ENCODE measurements around the gene PIANP.

DNA sequence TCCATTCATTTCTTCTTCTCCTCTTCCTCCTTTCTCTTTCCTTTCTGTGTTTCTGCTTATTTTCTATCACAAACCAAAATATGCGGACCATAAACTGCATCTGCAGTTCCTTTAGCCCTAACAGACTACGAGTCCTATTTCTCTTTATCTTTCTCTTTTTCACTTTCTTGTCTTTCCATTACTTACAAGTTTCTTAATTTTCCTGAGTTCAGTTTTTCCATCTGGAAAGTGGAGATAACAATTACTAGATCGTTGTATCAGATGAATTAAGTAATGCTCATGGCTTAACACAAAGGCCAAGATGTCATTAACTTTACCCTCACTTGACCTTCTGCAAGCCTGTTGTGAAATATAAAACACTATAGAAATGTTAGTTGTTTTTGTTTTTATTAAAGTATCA is 22.2 kb upstream of the PIANP start:
- TF ChIP-seq, protein P1, sequence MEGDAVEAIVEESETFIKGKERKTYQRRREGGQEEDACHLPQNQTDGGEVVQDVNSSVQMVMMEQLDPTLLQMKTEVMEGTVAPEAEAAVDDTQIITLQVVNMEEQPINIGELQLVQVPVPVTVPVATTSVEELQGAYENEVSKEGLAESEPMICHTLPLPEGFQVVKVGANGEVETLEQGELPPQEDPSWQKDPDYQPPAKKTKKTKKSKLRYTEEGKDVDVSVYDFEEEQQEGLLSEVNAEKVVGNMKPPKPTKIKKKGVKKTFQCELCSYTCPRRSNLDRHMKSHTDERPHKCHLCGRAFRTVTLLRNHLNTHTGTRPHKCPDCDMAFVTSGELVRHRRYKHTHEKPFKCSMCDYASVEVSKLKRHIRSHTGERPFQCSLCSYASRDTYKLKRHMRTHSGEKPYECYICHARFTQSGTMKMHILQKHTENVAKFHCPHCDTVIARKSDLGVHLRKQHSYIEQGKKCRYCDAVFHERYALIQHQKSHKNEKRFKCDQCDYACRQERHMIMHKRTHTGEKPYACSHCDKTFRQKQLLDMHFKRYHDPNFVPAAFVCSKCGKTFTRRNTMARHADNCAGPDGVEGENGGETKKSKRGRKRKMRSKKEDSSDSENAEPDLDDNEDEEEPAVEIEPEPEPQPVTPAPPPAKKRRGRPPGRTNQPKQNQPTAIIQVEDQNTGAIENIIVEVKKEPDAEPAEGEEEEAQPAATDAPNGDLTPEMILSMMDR (conservative IDR thresholded peaks at IDR 0.05) = no peak
- TF ChIP-seq ZFX (IDR thresholded peaks at IDR 0.05) = no peak
